ENCODE data around the gene LRRC17.

LRRC17 gene

DNA sequence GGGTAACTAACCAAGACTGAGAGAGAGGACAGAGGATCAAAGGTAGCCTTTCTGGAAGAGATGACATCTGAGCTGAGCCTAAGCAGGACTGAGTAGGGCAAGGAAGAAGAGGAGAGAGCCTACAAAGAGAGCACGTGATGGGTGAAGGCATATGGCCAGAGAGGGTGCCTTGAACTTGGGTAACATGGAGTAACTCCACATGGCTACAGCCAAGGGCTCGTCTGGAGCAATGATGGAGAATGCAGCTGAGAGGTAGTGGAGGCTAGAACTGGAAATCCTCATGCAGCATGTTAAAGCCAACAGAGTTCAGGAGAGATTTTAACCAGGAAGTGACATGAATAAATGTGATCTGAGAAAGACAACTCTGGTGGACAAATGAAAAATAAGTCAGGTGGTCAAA lies 77.8 kb downstream of the LRRC17 start:
- no peak for DNase-seq

DNA sequence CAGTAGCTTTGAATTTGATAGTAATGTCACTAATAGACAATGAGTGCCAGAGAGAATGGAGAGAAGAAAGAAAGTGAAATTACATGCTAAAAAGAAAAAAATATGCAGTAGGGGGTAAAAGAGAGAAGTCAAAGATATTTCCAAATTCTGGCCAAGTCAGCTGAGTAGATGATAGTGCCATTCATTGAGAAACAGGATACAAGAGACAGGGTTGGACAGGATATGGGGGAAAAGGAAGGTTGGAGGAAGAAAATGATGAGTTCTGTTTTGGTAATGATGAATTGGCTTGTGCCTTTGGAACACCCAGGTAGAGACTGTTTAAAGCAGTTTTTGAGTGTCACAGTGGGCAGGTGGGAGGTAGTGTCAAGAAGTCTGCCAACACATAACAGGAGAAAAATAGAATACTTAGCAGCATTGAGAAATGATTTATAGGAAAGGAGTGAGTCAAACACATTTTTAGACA lies 78.3 kb downstream of the LRRC17 start:
- DNase-seq: no peak

GRCh38 chr7:102991540-102992214 lies 78.9 kb downstream of the LRRC17 start:
- no peak for DNase-seq

- DNase-seq: no peak
These were observed 79.7 kb downstream of the LRRC17 start for GRCh38 chr7:102992509-102992937.

DNA sequence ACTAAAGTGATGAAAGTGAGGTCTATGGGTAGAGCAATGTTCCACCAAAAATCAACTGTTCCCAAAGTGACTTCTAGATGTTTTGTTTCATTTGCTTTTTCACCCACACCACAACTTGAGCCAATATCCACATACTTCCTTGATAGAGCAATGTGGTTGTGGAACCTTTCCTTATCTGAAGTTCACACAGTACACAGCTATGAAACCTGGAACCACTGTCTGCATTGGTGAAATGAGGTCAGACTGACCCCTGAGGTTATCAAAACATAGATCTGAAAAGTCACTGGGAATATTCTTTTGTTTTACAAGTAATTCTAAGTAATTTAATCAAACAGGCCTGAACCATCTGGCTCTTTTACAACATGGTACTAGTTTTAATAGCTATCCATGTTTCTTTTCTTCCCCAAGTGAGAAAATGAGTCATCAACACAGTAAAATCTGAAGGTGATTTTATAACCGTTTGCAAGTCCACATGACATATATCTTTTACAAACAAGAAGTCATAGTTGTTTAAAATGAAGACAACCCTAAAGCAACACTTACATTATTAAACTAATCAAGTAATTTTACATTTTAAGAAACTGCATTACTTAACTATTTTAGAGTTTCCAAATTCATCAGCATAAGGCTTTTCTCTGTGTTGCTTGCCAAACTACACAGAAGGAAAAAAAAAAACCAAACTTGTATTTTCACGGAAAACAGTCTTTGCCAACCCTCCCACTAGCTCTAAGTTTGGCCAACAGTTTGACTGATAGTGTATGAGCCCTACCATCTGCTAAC lies 80.3 kb downstream of the LRRC17 start:
- no peak for DNase-seq

GRCh38 chr7:102993718-102994029 lies 80.9 kb downstream of the LRRC17 start:
- no peak for DNase-seq

GRCh38 chr7:102994567-102994966 lies 81.8 kb downstream of the LRRC17 start:
- peak; percentile 7 for DNase-seq
